HG02885 (cell line): ENCODE measurements around the gene TMPRSS7.
"Not testable (repeated sequence)": the region's sequence is repeated elsewhere in the genome, so short reads cannot be mapped to it uniquely, and the experiment has no call there.

ENCODE experiments used
- ATAC-seq: cut with Tn5 transposase; IDR thresholded peaks from one replicate; pipeline ENCODE4 v1.9.1; 2021; ENCODE audit warnings: mild to moderate bottlenecking; ENCODE audit not compliant: unreplicated experiment, poor library complexity

TMPRSS7 gene

GRCh38 chr3:112012205-112012992, 22.1 kb upstream of the TMPRSS7 start:
- ATAC-seq, result no peak

GRCh38 chr3:112013058-112013783, 21.3 kb upstream of the TMPRSS7 start:
- peak; percentile 92 for ATAC-seq

GRCh38 chr3:112013784-112014143, 20.8 kb upstream of the TMPRSS7 start:
- ATAC-seq, result peak; percentile 22

GRCh38 chr3:112017091-112017490, 17.4 kb upstream of the TMPRSS7 start:
- ATAC-seq, result no peak

GRCh38 chr3:112018712-112019111, 15.8 kb upstream of the TMPRSS7 start:
- no peak for ATAC-seq

- no peak for ATAC-seq
These were observed 14.8 kb upstream of the TMPRSS7 start for GRCh38 chr3:112019716-112020115.

GRCh38 chr3:112020674-112021085, 13.9 kb upstream of the TMPRSS7 start:
- no peak for ATAC-seq

- ATAC-seq, result no peak
These were observed 7.4 kb upstream of the TMPRSS7 start for GRCh38 chr3:112027142-112027541.

GRCh38 chr3:112027826-112028225, 6.7 kb upstream of the TMPRSS7 start:
- no peak for ATAC-seq

GRCh38 chr3:112030901-112031300, 3.6 kb upstream of the TMPRSS7 start:
- ATAC-seq, result no peak

- no peak for ATAC-seq
These were observed 2.3 kb upstream of the TMPRSS7 start for GRCh38 chr3:112032098-112032731.

- ATAC-seq, result no peak
These were observed 705 bp downstream of the TMPRSS7 start for GRCh38 chr3:112035241-112035640.

- not testable (repeated sequence) for ATAC-seq
These were observed 2.7 kb downstream of the TMPRSS7 start for GRCh38 chr3:112037194-112037593.

GRCh38 chr3:112038863-112039262, 4.3 kb downstream of the TMPRSS7 start:
- ATAC-seq, result peak; percentile 74

GRCh38 chr3:112041321-112041720, 6.8 kb downstream of the TMPRSS7 start:
- no peak for ATAC-seq

GRCh38 chr3:112042842-112043280, 8.3 kb downstream of the TMPRSS7 start:
- no peak for ATAC-seq

GRCh38 chr3:112043621-112044201, 9.2 kb downstream of the TMPRSS7 start:
- peak; percentile 91 for ATAC-seq

GRCh38 chr3:112046599-112046998, 12.1 kb downstream of the TMPRSS7 start:
- ATAC-seq, result no peak

- no peak for ATAC-seq
These were observed 12.7 kb downstream of the TMPRSS7 start for GRCh38 chr3:112047264-112047663.

GRCh38 chr3:112048911-112049310, 14.4 kb downstream of the TMPRSS7 start:
- no peak for ATAC-seq

- ATAC-seq, result no peak
These were observed 18.7 kb downstream of the TMPRSS7 start for GRCh38 chr3:112053229-112053628.
